Measurements from ENCODE around the gene TMEM222.

GRCh38 chr1:27316860-27317259 lies 5.1 kb upstream of the TMEM222 start:
- TF ChIP-seq CTCF (conservative IDR thresholded peaks at IDR 0.05; ENCODE audit: low read depth, low read length): no peak
- no peak for TF ChIP-seq EZH2 (IDR thresholded peaks at IDR 0.05; ENCODE audit: low read length, unreplicated experiment)

All from PC-3 (cell line).